Loucy (cell line): ENCODE data around the gene ANKRD6.

Experiments
- CTCF ChIP-seq: fragments of 200-600 bp; sonication (generic); conservative IDR thresholded peaks from 2 replicates; pipeline ENCODE4 v1.5.1; 2014; ENCODE audit warnings: mild to moderate bottlenecking, antibody characterized with exemption, low read length
- EZH2phosphoT487 ChIP-seq: fragments of 200-600 bp; IDR thresholded peaks from 2 replicates; pipeline ENCODE4 v1.6.1; 2018; ENCODE audit warnings: antibody characterized with exemption, mild to moderate bottlenecking, moderate library complexity, borderline replicate concordance

- TF ChIP-seq CTCF (no peak), EZH2phosphoT487 (no peak)
Measured at GRCh38 chr6:89613790-89614189, 180.8 kb downstream of the ANKRD6 start.
